Activated gamma-delta T cell treated with Interleukin-2 at 50 U/mL for 16 hours (primary cell): ENCODE data around the gene KLHL2.
"Not testable (repeated sequence)": the region's sequence is repeated elsewhere in the genome, so short reads cannot be mapped to it uniquely, and the experiment has no call there.

ENCODE experiments used
- DNase-seq: peaks from one replicate; pipeline ENCODE4 v3.0.0-alpha.2; 2020

The KLHL2 gene

DNA sequence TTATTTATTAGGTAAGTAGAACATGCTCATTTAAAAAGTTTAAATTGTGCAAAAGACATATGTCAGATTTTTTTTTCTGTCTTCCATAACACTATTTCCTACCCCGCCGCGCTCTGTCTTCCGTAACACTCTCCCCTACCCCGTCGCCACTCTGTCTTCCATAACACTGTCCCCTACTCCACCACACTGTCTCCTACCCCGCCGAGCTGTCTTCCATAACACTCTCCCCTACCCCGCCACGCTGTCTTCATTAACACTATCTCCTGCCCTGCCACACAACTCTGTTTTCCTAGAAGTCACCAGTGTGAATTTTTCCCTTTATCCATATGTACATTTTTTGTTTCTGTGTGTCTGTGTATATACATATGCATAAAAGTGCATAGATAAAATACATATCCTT, 124.5 kb downstream of the KLHL2 start:
- DNase-seq = no peak

DNA sequence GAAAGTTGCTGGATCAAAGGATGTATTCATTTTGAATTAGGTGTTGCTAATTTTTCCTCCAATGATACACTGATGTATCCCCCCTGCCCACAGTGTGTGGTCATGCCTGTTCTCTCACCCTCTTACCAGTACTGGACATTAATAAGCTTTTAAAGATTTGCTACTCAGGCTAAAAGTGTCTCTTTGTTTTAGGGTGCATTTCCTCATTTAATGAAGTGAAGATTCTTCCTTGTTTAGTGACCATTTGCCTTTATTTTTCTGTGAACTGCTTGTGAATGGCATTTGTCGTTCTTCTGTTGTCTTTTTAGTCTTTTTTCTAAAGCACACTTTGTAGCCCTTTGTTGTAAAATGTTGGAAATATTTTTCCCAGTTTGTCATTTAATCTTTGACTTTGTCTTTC, 125.1 kb downstream of the KLHL2 start:
- DNase-seq = no peak

DNA sequence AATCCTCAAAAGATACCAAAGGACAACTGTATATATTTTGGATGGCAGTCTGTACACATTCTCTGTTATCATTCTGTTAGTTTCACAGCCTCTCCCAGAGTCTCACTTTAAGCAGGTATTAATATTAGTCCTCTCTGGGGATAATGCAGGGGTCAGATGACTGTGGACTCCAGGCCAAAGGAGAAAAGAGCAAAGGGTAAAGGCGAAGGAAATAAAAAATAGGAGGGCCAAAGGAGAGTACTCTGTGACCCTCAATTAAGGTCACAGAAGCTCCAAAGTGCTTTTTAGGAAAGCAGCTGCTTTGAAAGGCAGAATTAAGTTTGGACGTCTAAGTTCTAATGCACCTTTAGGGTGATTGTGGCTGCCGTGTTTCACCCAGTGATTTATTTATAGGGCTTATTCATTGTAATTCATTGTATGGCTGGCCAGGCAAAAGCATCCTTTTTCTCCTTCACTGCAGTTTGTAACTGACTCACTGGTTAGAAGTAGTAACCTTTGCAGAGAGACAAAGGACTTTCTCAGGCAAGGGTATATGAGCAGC, 127.9 kb downstream of the KLHL2 start:
- DNase-seq = no peak

DNA sequence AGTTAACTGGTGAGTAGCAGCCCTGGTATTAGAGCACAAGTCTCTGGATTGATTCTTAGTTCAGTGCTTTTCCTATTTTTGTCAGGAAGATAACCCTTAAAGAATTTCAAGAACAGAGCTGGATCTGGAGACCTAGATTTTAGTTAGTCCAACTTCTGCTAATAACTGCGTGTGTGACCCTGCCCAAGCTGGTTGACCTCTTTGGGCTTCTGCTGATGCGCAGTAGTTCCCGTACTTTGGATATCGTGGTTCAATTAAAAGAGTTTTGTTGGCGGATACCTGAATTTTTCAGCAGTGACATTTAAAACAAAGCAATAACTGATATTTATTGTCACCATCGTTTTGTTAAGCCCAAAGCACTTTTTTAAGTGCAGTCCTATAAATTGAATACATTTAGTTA, 129.4 kb downstream of the KLHL2 start:
- DNase-seq = no peak

DNA sequence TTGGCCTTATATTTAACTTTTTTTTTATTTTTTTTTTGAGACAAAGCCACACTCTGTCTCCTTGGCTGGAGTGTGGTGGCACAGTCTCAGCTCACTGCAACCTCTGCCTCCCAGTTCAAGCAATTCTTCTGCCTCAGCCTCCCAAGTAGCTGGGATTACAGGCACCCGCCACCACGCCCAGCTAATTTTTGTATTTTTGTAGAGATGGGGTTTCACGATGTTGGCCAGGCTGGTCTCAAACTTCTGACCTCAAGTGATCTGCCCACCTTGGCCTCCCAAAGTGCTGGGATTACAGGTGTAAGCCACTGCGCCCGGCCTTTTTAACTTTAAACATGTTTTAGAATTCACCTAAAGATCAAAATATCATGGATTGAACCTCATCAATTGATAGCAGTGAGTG, 135.0 kb downstream of the KLHL2 start:
- not testable (repeated sequence) for DNase-seq

DNA sequence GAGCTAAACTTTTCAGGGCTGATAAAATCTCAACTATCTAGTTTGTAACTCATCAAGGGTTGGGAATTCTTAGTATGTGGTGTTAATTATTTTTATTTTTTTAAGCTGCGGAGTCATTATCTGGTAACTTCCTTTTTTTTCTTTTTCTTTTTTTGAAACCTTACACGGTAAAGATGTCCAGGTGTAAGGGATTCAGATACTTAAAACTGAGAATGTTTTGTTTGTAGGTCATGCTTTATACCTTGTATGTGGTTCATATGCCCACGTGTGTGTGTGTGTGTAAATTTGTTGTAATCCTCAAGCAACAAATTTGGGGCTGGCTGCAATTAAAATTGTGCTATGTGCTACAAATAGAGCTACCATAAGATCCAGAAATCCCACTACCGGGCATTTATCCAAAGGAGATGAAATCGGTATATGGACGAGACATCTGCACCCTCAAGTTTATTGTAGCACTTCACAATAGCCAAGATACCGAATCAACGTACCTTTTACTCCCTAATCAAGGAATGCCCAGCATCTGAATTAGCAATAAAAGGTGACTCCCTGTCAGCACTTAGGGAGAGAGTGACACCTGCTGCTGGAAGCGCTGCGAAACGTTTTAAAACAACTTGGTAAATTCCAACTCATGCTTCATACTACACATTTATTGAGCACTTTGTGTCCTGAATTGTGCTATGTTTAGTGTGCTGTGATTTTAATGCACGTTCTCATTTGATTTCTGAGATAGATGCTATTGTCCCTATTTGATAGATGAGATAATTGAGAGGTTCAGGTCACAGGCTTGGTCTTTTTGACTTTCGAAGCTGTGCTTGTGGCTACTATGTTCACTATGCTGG, 136.2 kb downstream of the KLHL2 start:
- DNase-seq = no peak

DNA sequence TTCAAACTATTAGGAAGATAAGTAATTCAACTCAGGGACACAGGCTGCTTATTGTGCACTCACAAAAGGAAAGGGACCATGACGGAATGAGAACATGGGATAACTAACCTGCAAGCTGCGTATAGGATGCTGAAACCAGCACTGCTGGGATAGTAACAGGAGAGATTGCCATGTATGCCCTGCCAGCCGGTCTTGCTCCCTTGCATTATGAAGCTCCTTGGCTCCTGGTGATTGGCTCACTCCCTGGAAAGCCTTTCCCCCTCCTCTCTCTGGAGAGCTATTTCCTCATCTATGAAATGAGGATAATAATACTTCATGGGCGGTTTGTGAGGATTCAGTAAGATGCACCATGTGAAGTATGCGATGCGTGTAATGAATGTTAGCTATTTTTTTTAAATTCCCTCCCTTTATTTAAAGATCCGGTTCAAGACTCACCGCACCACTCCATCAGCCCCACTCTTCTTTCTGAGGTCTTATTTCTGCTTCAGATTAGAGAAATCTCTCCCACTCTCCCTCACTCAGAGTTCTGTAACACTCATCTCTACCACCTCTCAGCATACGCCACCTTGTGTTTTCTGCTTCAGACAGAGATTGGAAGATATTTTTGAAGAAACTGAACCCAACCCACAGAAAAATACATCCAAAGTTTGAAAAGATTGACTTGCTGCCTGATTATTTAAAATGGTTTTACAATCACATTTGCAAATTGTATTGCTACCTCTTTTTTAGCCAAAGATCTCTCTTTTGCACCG, 138.5 kb downstream of the KLHL2 start:
- no peak for DNase-seq

DNA sequence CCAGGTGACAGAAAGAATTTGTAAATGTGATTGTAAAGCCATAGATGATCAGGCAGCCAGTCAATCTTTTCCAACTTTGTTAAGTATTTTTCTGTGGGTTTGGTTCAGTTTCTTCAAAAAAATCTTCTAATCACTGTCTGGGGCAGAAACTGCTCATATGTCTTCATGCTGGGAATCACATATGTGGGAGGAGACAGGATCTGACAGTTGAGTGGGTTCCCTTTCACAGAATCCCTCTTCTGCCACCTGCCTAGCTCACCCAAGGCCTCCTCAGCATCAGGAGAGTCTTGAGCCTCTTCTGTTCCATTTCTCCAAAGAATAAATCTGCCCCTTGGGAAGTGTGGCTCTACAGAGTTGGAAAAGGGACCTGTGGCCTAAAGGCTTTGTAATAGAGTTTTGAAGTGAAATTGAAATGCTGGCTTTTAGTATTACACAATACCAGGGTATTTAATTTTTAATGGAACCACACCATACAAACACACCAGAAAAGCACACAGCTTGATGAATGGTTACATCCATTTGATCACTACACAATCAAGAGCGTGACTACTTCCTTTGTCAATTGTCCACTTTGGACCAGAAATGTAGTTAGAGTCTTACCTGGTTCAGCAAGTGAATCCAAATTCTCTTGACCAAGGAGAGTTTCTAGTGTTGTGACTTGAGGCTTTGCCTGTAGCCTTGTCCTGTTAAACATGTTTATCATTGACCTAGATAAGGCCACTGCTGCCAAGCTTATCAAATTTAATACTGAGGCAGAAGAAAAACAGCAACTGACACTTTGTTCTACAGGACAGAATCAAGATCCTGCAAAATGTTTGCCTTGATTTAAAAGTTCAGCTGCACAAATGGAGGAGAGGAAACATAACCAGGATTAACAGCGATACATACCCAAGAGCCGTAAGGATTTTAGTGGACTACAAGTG, 140.5 kb downstream of the KLHL2 start:
- DNase-seq = no peak

DNA sequence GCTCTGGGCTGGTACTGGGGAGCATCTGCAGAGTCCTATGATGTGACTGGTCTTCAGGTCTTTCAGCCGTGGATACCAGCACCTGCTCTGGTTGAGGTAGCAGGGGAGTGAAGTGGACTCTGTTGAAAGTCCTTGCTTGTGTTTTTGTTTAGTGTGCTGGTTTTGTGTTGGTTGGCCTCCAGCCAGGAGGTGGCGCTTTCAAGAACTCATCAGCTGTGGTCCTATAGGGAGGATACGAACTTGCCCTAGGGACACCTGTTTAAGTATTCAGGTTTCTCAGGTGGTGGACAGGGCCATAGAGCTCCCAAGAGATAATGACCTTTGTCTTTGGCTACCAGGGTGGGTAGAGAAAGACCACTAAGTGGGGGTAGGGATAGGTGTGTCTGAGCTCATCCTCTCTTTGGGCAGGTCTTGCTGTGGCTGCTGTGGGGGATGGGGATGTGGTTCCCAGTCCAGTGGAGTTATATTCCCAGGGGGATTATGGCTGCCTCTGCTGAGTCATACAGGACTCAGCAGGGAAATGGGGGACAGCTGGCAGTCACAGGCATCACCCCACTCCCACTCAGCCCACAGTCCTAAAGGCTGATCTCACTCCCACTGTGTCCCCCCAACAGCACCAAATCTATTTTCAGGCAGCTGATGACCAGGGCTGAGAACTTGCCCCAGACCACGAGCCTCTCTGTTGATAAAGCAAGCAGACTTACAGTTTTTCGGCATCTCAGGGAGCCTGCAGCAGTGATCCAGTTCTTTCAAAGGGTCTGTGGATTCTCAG, 144.2 kb downstream of the KLHL2 start:
- DNase-seq = no peak

DNA sequence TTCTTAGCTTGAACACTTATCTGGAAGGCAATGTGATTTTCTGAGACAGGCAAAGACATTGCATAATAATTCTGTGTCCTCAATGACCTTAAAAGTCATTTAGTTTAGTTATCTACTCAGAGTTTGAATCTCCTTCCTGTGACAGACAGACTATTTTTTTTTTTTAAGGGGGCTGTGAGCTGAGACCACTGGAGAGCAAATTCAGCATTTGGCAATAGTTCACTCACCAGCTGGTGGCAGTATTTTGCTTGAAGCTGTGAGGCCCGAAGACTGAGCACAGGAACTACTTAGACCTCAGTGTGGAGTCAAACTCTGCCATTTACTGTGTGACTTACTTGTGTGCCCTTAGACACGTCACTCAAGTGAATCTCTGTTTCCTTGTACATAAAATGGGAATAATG, 148.5 kb downstream of the KLHL2 start:
- DNase-seq = no peak

DNA sequence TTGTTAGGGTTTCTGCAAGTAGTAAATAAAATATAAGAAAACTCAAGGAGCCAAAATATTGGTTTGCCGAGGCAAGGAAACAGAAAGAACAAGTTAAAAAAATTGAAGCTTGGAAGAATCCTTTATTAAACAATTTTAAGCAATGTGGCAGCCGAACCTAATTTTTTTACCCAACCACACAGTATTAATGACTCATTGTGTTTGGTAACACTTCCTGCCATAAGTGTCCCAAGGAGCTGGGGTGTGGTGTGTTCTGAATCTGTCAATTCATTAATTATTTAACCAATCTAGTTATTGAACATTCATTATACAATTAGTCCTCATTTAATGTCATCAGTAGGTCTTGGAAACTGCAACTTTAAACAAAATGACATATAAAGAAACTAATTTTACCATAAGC, 152.1 kb downstream of the KLHL2 start:
- no peak for DNase-seq

DNA sequence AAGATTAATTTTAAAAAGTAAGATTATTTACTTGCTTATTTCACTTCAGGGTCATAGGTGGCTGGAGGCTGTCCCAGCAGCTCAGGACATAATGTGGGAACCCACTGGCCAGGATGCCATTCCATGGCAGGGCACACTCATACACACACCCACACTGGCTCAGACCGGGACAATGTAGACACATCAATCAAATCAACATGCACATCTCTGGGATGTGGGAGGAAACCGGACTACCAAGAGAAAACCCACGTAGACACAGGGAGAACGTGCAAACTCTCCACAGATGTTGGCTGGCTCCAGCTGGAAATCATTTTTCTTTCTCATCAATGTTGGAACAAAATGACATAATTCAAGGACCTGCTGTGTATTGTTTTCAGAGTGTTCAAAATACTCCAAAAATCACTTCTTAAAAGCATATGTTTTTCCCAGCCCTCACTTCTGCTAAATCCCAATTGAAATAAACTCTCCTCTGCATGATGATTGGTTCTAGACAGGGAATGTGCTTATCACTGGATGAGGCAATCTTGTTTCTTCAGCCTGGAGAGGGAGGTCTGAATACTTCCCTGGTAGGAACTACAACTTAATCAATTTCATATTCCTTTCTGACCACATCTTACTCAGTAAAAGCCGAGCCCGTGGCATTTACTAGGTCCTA, 152.8 kb downstream of the KLHL2 start:
- no peak for DNase-seq

DNA sequence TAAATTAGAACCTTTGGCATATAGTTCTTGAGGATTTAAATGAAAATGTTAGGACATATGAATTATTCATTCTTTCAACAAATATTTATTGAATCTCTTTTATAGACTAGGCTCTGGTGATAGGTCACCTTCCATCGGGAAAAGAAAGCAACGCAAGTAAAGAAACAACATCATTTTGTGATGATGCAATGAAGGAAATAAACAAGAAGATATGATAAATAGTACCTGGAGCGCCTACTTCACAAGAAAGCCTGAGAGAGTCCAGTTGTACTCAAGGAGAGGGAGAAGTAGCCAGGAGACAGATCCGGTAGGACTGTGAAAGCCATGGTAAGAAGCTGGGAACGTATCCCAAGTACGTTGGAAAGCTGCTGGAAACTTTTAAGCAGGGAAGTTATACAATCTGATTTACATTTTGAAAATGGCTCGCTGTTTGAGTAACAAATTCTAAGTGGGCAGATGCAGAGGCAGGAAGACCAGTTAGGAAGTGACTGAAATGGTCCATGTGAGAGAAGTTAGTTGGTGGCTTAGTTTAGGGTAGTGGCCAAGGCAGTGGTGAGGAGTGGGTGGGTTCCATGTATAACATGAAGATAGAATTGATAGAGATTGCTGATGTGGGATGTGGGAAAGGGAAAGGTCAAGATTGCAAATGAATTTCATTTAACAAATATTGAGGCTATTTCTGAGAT, 153.8 kb downstream of the KLHL2 start:
- no peak for DNase-seq

DNA sequence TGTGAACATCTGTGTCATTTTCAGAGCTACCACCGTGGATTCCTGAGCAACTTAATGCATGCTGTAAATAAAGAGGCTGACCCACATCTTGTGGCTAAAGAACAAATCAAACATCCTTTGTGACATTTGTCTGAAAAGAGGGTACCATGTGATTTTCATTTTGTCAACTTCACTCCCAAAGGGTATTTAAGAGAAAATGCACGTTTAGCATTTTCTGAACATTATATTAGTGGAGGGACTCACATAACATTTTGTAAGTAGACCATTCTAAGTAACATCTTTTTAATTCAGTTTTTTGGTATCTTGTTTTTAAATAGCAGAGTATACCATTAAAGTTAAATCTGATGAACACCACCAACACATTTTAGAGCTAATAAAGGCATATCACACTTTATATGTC, 154.4 kb downstream of the KLHL2 start:
- DNase-seq = no peak

DNA sequence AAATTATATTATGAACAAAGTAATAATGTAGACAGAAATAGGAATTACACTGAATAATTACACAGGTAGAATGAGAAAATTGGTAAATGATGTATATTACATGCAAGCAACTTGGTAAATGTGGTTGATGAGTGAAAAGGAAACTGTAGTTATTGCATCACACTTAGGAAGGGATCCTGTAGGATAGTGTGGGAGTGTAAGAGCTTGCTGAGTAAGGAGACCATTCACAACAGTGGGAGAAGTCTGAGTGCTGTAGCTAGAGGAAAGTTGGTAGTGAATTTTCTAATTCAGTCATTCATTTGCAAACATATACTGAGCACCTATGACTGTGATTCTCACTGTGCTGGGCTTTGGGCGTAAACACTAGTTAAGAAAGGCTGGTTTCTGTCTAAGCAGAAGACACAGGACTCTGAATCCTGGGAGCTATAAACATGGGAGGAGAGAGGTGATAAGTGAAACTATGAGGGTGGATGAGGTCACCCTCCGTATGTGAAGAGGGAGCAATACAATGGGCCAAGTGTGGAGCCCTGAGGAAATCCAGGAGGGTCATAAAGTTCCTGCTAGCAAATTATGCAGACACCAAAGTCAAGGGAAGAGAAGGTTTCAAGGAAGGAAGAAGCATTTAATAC, 157.2 kb downstream of the KLHL2 start:
- DNase-seq = no peak

DNA sequence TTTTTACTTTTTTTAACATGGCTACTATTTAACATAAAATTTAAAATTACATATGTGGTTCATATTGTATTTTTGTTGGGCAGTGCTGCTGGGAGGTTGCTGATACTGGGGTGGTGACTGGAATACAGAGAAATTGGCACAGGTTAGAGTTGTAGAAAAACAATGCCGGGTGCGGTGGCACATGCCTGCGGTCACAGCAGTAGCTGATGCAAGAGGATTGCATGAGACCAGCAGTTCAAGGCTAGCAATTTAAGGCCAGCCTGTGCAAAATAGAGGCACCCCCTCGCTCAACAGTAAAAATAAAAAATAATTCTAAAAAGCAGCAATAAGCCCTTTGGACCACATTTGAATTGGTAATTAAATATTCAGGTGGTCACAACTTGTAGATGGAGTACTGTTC, 159.7 kb downstream of the KLHL2 start:
- DNase-seq = no peak

DNA sequence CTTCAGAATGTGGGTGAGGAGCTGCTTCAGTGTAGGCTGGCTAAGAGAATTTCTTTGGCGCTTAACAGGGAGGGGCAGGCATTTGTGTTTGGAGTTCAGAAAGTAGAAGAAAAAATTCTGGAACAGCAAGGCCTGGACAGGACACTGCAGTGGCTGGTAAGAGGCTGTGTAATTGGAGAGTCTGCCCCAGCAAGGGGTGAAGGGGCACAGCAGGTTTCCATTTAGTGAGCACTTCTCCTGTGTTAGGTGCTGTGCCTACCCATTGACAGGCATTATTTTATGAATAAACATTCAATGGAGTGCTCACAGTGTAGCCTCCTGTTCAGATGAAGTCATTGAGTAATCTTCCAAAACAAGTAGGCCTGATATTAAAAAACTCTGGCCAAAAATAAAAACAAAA, 160.8 kb downstream of the KLHL2 start:
- DNase-seq = no peak

DNA sequence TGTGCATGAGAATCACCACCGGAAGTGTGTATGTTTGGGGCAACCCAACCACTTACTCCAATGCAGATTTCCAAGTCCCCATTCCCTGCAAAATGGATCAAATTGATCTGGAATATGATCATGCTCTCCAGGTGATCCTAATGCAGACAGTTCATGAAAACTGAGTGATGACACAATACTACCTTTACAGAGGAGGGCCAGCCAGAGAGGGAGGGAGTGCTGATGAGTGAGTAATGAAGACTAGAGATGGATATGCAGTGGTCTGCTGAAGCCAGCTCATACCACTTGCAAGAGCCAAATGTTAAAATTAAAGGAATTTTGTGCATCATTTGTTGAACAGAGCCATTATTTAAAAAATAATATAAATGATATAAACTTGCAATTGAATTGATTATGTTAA, 161.2 kb downstream of the KLHL2 start:
- no peak for DNase-seq

DNA sequence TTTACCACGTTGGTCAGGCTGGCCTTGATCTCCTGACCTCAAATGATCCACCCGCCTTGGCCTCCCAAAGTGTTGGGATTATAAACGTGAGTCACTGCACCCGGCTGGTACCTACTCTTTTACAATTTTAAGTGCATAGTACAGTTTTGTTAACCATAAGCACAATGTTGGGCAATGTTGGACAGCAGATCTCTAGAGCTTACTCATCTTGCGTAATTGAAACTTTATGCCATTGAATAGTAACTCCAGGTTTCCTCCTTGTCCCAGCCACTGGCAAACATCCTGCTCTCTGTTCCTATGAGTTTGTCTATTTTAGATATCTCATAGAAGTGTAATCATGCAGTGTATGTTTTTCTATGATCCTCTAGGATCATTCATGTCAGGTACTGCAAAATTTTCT, 162.2 kb downstream of the KLHL2 start:
- no peak for DNase-seq

DNA sequence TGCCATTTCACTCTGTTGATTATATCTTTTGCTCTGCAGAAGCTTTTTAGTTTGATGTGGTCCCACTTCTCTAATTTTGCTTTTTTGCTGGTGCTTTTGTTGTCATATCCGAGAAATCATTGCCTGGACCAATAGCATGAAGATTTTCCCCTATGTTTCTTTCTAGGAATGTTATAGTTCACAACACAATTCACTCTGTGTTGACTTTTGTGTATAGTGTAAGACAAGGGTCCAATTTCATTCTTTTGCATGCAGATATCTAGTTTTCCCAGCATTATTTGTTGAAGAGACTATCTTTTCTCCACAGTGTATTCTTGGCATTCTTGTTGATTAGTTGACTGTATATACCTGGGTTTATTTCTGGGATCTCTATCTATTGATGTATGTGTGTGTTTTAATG, 163.2 kb downstream of the KLHL2 start:
- DNase-seq = no peak
